Keratinocyte (primary cell): ENCODE results near the gene ATP7B. TPM values are rescaled to one million over a fixed set of nuclear protein-coding genes. Genes with fewer than 3 reads are reported as not detected.

ENCODE experiments used
- DNase-seq: peaks from one replicate; pipeline ENCODE4 v3.0.0-alpha.2; 2011; ENCODE audit warnings: low read depth, missing footprints, low spot score
- FAIRE-seq: peaks from 2 replicates; lab custom pipeline; 2011; peaks lifted over from hg19 to GRCh38; lab: Jason Lieb, UNC
- H2AFZ ChIP-seq: 2 replicates; pipeline ENCODE4 v1.6.0; 2012; ENCODE audit warnings: low read length, control low read depth, inconsistent platforms; ENCODE audit not compliant: control insufficient read depth
- H3K27ac ChIP-seq: 2 replicates; pipeline ENCODE4 v1.5.1; 2011; ENCODE audit warnings: low read length; ENCODE audit not compliant: control insufficient read depth, insufficient read depth
- H3K27me3 ChIP-seq: 3 replicates; pipeline ENCODE4 v1.6.0; 2011; ENCODE audit warnings: low read length; ENCODE audit not compliant: control insufficient read depth, insufficient read depth; ENCODE audit errors: extremely low read depth
- H3K36me3 ChIP-seq, 2 experiments: 2 replicates in 1 of 2; 3 replicates in 1 of 2; pipeline ENCODE4 v1.5.1; 2011; ENCODE audit warnings: low read length in 2 of 2, mild to moderate bottlenecking in 1 of 2; ENCODE audit not compliant: control insufficient read depth in 2 of 2, insufficient read depth in 2 of 2; ENCODE audit errors: extremely low read depth in 1 of 2
- H3K4me1 ChIP-seq: 3 replicates; pipeline ENCODE4 v1.5.1; 2011; ENCODE audit warnings: low read length; ENCODE audit not compliant: control insufficient read depth, insufficient read depth; ENCODE audit errors: extremely low read depth
- H3K4me2 ChIP-seq: 3 replicates; pipeline ENCODE4 v1.6.0; 2011; ENCODE audit warnings: low read depth, low read length; ENCODE audit not compliant: control insufficient read depth, insufficient read depth; ENCODE audit errors: extremely low read depth
- H3K4me3 ChIP-seq, 3 experiments: fragments of 200-600 bp in 1 of 3; sonication (generic) in 1 of 3; 2 replicates in 2 of 3; 3 replicates in 1 of 3; pipeline ENCODE4 v1.5.1; 2011 to 2016; ENCODE audit warnings: low read length in 3 of 3, mild to moderate bottlenecking in 3 of 3, control low read depth in 2 of 3, inconsistent platforms in 1 of 3, low read depth in 1 of 3, mixed read lengths in 1 of 3, mixed run types in 1 of 3, moderate library complexity in 1 of 3; ENCODE audit not compliant: control insufficient read depth in 2 of 3, insufficient read depth in 2 of 3; ENCODE audit errors: extremely low read depth in 1 of 3
- H3K79me2 ChIP-seq: 2 replicates; pipeline ENCODE4 v1.6.0; 2012; ENCODE audit warnings: low read length; ENCODE audit not compliant: control insufficient read depth, insufficient read depth
- H3K9ac ChIP-seq: 3 replicates; pipeline ENCODE4 v1.6.0; 2011; ENCODE audit warnings: low read length; ENCODE audit not compliant: control insufficient read depth, insufficient read depth; ENCODE audit errors: extremely low read depth
- H3K9me1 ChIP-seq: 3 replicates; pipeline ENCODE4 v1.6.0; 2011; ENCODE audit warnings: low read length; ENCODE audit not compliant: control insufficient read depth, insufficient read depth; ENCODE audit errors: extremely low read depth
- H3K9me3 ChIP-seq: 2 replicates; pipeline ENCODE4 v1.5.1; 2012; ENCODE audit warnings: low read depth, low read length; ENCODE audit not compliant: control insufficient read depth
- H4K20me1 ChIP-seq: 3 replicates; pipeline ENCODE4 v1.6.0; 2011; ENCODE audit warnings: low read length; ENCODE audit not compliant: control insufficient read depth, insufficient read depth; ENCODE audit errors: extremely low read depth
- EZH2 ChIP-seq: IDR thresholded peaks from one replicate; pipeline ENCODE4 v1.6.1; 2012; ENCODE audit warnings: inconsistent platforms, mild to moderate bottlenecking, low read length, moderate library complexity
- dilution Hi-C: fragments of 300-500 bp; cut with MboI; formaldehyde crosslinking; loops from one replicate; pipeline ENCODE4 v1.7.0; 2020; ENCODE audit warnings: low sequenced_read_pairs; ENCODE audit not compliant: extremely low pct_ligation_motif_present
- polyA plus RNA-seq, 5 experiments: library from polyadenylated mRNA; depleted of rRNA in 3 of 5; stranded (reverse) in 3 of 5; stranded (forward) in 1 of 5; unstranded in 1 of 5; fragments of >200 nt; gene quantifications; 1 replicate in 1 of 5; 2 replicates in 3 of 5; 3 replicates in 1 of 5; pipeline versions ENCODE4 v1.2.1 to v1.2.3, GENCODE V29; 2011 to 2012; ENCODE audit warnings: missing spikeins in 2 of 5, low read depth in 1 of 5, low replicate concordance in 1 of 5
- TF ChIP-seq, protein P1 (sequence below), 3 experiments: IDR thresholded peaks in 1 of 3; conservative IDR thresholded peaks in 1 of 3; optimal IDR thresholded peaks in 1 of 3; 2 replicates in 2 of 3; 3 replicates in 1 of 3; pipeline versions ENCODE3 to v1.5.1; 2011; ENCODE audit warnings: low read length in 3 of 3, mild to moderate bottlenecking in 3 of 3, moderate library complexity in 2 of 3, control low read depth in 1 of 3, inconsistent platforms in 1 of 3; ENCODE audit not compliant: insufficient read depth in 2 of 3; ENCODE audit errors: extremely low read depth in 1 of 3

The ATP7B gene
- polyA plus RNA-seq, 1 donor (not counting 4 experiments of a cell fraction or from before 2014, with no cell fraction given), result 5.2 TPM

- no peaks in the 10 kb centered on the region for H4K20me1 ChIP-seq
- dilution Hi-C loops, result no loop called here
- no peak overlapping the region for H3K4me2 ChIP-seq
- H3K9ac ChIP-seq, result no peak overlapping the region
- FAIRE-seq, result no peak
- H3K4me3 ChIP-seq, result no peak overlapping the region
- no peak for DNase-seq
- no peak overlapping the region for H2AFZ ChIP-seq
- no peaks in the 10 kb centered on the region for H3K9me1 ChIP-seq
- H3K9me3 ChIP-seq, result no peaks in the 10 kb centered on the region
- H3K36me3 ChIP-seq, result no peaks in the 10 kb centered on the region
- H3K4me1 ChIP-seq, result peaks cover 11% of the 10 kb centered on the region
- H3K79me2 ChIP-seq, result no peaks in the 10 kb centered on the region
- no peak for TF ChIP-seq EZH2
- TF ChIP-seq, protein P1, sequence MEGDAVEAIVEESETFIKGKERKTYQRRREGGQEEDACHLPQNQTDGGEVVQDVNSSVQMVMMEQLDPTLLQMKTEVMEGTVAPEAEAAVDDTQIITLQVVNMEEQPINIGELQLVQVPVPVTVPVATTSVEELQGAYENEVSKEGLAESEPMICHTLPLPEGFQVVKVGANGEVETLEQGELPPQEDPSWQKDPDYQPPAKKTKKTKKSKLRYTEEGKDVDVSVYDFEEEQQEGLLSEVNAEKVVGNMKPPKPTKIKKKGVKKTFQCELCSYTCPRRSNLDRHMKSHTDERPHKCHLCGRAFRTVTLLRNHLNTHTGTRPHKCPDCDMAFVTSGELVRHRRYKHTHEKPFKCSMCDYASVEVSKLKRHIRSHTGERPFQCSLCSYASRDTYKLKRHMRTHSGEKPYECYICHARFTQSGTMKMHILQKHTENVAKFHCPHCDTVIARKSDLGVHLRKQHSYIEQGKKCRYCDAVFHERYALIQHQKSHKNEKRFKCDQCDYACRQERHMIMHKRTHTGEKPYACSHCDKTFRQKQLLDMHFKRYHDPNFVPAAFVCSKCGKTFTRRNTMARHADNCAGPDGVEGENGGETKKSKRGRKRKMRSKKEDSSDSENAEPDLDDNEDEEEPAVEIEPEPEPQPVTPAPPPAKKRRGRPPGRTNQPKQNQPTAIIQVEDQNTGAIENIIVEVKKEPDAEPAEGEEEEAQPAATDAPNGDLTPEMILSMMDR (optimal IDR thresholded peaks at IDR 0.05 in 1 of 3, IDR thresholded peaks at IDR 0.05 in 1 of 3, conservative IDR thresholded peaks at IDR 0.05 in 1 of 3; ENCODE audit: extremely low read depth in 1 of 3, insufficient read depth in 2 of 3, low read length in 3 of 3), result no peak
- peaks cover 5% of the 10 kb centered on the region for H3K27me3 ChIP-seq
- H3K27ac ChIP-seq, result no peak overlapping the region
These were observed 6.6 kb downstream of the ATP7B start for GRCh38 chr13:52004511-52005170.

DNA sequence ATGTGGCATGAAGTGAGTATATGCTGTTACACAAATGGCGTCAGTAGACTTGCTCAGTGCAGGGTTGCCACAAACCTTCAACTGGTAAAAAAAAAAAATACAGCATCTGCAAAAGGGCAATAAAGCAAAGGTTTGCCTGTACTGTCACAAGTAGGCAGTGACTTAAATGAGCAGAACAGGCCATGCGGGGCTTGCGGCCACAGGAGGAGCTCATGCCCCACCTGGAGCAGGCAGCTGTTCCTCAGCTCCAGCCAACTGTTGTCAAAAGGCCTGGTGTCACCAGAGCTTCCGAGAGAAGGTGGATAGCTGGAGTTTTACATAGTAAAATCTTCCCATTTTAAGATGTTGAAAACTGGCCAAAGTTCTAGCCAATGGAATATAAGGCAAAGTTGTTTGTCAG lies 7.7 kb downstream of the ATP7B start:
- no peak for FAIRE-seq
- dilution Hi-C loops, result no loop called here
- DNase-seq, result no peak

More for the DNA sequence above, 7.7 kb downstream of the ATP7B start:
- no peak overlapping the region for H3K27ac ChIP-seq
- no peaks in the 10 kb centered on the region for H4K20me1 ChIP-seq
- H3K27me3 ChIP-seq, result peaks cover 7% of the 10 kb centered on the region
- H3K9me1 ChIP-seq, result no peaks in the 10 kb centered on the region
- H3K9me3 ChIP-seq, result no peaks in the 10 kb centered on the region
- H3K79me2 ChIP-seq, result no peaks in the 10 kb centered on the region
- H3K9ac ChIP-seq, result no peak overlapping the region
- peaks cover 14% of the 10 kb centered on the region for H3K4me1 ChIP-seq
- no peak overlapping the region for H3K4me2 ChIP-seq
- no peak overlapping the region for H3K4me3 ChIP-seq
- no peaks in the 10 kb centered on the region for H3K36me3 ChIP-seq
- H2AFZ ChIP-seq, result no peak overlapping the region
- TF ChIP-seq, protein P1 (optimal IDR thresholded peaks at IDR 0.05 in 1 of 3, IDR thresholded peaks at IDR 0.05 in 1 of 3, conservative IDR thresholded peaks at IDR 0.05 in 1 of 3; ENCODE audit: extremely low read depth in 1 of 3, insufficient read depth in 2 of 3, low read length in 3 of 3), result no peak
- no peak for TF ChIP-seq EZH2
